ENCODE results near the gene DSCAML1.

The DSCAML1 gene

GRCh38 chr11:117830674-117831351 is 33.8 kb upstream of the DSCAML1 start:
- no peak for DNase-seq

GRCh38 chr11:117830072-117830471 is 33.1 kb upstream of the DSCAML1 start:
- DNase-seq = no peak

GRCh38 chr11:117829369-117829725 is 32.3 kb upstream of the DSCAML1 start:
- DNase-seq = no peak

GRCh38 chr11:117828611-117829368 is 31.8 kb upstream of the DSCAML1 start:
- DNase-seq = peak; percentile 29

GRCh38 chr11:117827521-117828511 is 30.8 kb upstream of the DSCAML1 start:
- peak; percentile 0 for DNase-seq

- no peak for DNase-seq
Observed at GRCh38 chr11:117826832-117827231, 29.8 kb upstream of the DSCAML1 start.

- DNase-seq = no peak
Observed at GRCh38 chr11:117826190-117826570, 29.2 kb upstream of the DSCAML1 start.

- DNase-seq = no peak
Observed at GRCh38 chr11:117825538-117826189, 28.6 kb upstream of the DSCAML1 start.

GRCh38 chr11:117824571-117825537 is 27.8 kb upstream of the DSCAML1 start, which contains the start of gene FXYD2:
FXYD2 (minus strand) TSS chr11:117824744; CDS start chr11:117824678, 66 bp downstream.
- no peak for DNase-seq

GRCh38 chr11:117823946-117824420 is 27.0 kb upstream of the DSCAML1 start:
- DNase-seq = peak; percentile 0

- no peak for DNase-seq
Observed at GRCh38 chr11:117823294-117823945, 26.4 kb upstream of the DSCAML1 start.

- peak; percentile 0 for DNase-seq
Observed at GRCh38 chr11:117822074-117823033, 25.3 kb upstream of the DSCAML1 start.

- no peak for DNase-seq
Observed at GRCh38 chr11:117821431-117821830, 24.4 kb upstream of the DSCAML1 start.

- DNase-seq = no peak
Observed at GRCh38 chr11:117820516-117820915, 23.5 kb upstream of the DSCAML1 start.

- DNase-seq = no peak
Observed at GRCh38 chr11:117820071-117820470, 23.1 kb upstream of the DSCAML1 start.

GRCh38 chr11:117819096-117820040 is 22.4 kb upstream of the DSCAML1 start:
- peak; percentile 59 for DNase-seq

- DNase-seq = no peak
Observed at GRCh38 chr11:117818041-117818873, 21.2 kb upstream of the DSCAML1 start.

Data from NCI-H2171 treated with DMSO at 0.1 percent for 48 hours (cell line).